Measurements from ENCODE around the gene MDC1.
A peak's percentile ranks its signal among the peaks of the same experiment; 100 is the strongest.
"Not testable (repeated sequence)": the region's sequence is repeated elsewhere in the genome, so short reads cannot be mapped to it uniquely, and the experiment has no call there.

The MDC1 gene

GRCh38 chr6:30717129-30717844 is at the start of gene MDC1:
Gene MDC1 (minus strand): TSS chr6:30717281. CDS start chr6:30715175, 2,106 bp downstream.
- peak; percentile 95 for DNase-seq (ENCODE audit: low spot score)
- in situ Hi-C loops (cut with MboI; ENCODE audit: low sequenced_read_pairs, unreplicated experiment), result no loop called here
- TF ChIP-seq CTCF (IDR thresholded peaks at IDR 0.05; ENCODE audit: borderline replicate concordance, control extremely low read depth, extremely low read depth, insufficient read depth, missing control alignments), result no peak

- no peak for TF ChIP-seq CTCF (IDR thresholded peaks at IDR 0.05; ENCODE audit: borderline replicate concordance, control extremely low read depth, extremely low read depth, insufficient read depth, missing control alignments)
- DNase-seq (ENCODE audit: low spot score), result no peak
- in situ Hi-C loops (cut with MboI; ENCODE audit: low sequenced_read_pairs, unreplicated experiment), result no loop called here
Observed at GRCh38 chr6:30766461-30767157, 49.5 kb upstream of the MDC1 start.

- DNase-seq (ENCODE audit: low spot score); in situ Hi-C loops (cut with MboI; ENCODE audit: low sequenced_read_pairs, unreplicated experiment): not testable (repeated sequence)
Observed at GRCh38 chr6:30765495-30765894, 48.4 kb upstream of the MDC1 start.

GRCh38 chr6:30764490-30765043 is 47.5 kb upstream of the MDC1 start:
- DNase-seq (ENCODE audit: low spot score), result not testable (repeated sequence)
- in situ Hi-C loops (cut with MboI; ENCODE audit: low sequenced_read_pairs, unreplicated experiment), result loop anchor here (5.0 kb wide), 1 partner anchor 48 kb away; no protein-coding TSS in a partner anchor

GRCh38 chr6:30763618-30764489 is 46.8 kb upstream of the MDC1 start:
- TF ChIP-seq CTCF (IDR thresholded peaks at IDR 0.05; ENCODE audit: borderline replicate concordance, control extremely low read depth, extremely low read depth, insufficient read depth, missing control alignments), result no peak
- no peak for DNase-seq (ENCODE audit: low spot score)
- in situ Hi-C loops (cut with MboI; ENCODE audit: low sequenced_read_pairs, unreplicated experiment), result loop anchor here (5.0 kb wide), 1 partner anchor 48 kb away; no protein-coding TSS in a partner anchor

- no peak for TF ChIP-seq CTCF (IDR thresholded peaks at IDR 0.05; ENCODE audit: borderline replicate concordance, control extremely low read depth, extremely low read depth, insufficient read depth, missing control alignments)
- no peak for DNase-seq (ENCODE audit: low spot score)
- in situ Hi-C loops (cut with MboI; ENCODE audit: low sequenced_read_pairs, unreplicated experiment), result loop anchor here (5.0 kb wide), 1 partner anchor 49 kb away; no protein-coding TSS in a partner anchor
Observed at GRCh38 chr6:30763155-30763617, 46.1 kb upstream of the MDC1 start.

GRCh38 chr6:30761791-30762429 is 44.8 kb upstream of the MDC1 start:
- no peak for TF ChIP-seq CTCF (IDR thresholded peaks at IDR 0.05; ENCODE audit: borderline replicate concordance, control extremely low read depth, extremely low read depth, insufficient read depth, missing control alignments)
- in situ Hi-C loops (cut with MboI; ENCODE audit: low sequenced_read_pairs, unreplicated experiment), result loop anchor here (5.0 kb wide), 1 partner anchor 50 kb away; no protein-coding TSS in a partner anchor
- no peak for DNase-seq (ENCODE audit: low spot score)

Measured in GM13976 (cell line).